Measurements from ENCODE around the gene VILL.
"Not testable (repeated sequence)": the region's sequence is repeated elsewhere in the genome, so short reads cannot be mapped to it uniquely, and the experiment has no call there.

VILL gene

DNA sequence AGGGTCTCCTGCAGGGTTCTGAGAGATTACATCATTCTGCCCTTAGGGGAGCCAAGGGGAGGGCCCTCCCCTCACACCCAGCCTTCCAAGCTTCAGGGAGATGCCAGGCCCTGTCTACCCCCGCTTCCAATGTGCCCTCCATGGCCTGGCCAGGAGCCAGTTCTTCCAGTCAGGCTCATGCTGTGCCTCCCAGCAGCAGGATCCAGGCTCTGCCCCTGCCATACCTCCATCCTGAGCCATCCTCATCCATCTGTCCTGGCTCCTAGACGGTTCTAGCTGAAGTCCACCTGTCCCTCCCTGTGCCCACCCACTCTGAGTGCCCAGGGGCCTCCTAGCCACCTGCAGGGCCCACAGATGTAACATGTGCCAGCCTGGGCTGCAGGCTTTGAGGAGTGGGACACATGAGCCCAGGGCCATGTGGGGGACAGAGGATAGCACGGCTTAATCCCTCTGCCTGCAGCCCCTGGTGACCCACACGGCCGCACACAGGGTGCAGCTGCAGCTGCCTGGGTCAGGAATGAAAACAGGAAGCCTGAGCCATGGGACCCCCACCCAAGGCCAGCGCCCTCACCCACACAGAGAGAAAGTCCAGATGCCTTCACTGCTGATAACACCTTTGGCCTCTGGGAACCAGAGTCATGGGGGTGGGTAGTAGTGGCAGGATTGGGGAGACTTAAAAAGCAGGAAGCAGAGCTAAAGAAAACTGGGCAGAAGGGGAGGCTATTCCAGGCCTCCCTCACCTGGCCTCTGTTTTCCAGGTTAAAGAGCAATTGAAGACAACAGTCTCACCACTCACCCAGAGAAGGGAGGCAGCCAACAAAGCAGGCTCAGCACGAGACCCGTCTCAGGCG lies 27.1 kb downstream of the VILL start:
- DNase-seq (ENCODE audit: low read depth), result no peak

DNA sequence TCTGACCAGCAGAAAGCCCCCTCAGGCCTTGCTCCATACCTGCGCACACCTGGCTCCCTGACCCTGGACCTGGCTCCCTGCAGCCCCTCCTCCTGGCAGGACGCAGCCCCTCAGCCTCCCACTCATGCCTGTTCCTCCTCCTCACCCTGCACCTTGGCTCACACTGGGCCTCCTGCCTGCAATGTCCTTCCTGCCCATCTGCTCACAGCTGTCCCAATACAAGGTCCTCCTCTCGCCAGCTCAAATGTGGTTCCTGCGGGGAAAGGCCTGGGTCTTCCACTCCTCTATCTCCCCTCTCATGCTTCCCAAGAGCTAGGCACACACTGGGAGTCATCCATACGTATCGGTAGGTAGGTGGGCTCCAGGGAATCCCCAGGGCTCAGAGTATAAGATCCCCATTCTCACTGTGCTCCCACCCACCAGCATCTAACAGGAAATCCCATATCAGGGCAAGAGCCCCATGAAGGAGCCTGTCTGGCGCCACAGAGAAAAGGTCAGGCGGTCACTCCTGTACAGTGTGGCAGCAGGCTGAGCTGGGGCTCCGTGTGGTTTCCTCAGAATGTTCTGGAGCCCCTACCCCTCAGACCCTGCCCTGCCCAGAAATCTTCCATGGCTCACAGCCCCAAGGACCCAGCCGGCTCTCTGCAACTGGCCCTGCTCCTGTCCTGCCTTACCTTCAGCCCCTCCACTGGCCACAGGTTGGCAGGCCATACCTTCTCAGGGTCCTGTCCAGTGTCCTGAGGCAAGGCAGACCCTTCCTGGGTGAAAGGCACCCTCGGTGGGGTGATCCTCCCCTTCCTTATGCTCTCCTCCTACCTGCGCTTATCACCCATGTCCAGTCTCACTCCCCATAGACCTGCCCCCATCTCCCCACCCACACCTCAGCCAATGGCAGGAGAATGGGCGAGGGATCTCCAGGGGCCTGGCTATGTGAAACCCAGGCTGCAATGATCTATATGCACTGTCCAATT lies 28.0 kb downstream of the VILL start:
- DNase-seq (ENCODE audit: low read depth), result no peak

DNA sequence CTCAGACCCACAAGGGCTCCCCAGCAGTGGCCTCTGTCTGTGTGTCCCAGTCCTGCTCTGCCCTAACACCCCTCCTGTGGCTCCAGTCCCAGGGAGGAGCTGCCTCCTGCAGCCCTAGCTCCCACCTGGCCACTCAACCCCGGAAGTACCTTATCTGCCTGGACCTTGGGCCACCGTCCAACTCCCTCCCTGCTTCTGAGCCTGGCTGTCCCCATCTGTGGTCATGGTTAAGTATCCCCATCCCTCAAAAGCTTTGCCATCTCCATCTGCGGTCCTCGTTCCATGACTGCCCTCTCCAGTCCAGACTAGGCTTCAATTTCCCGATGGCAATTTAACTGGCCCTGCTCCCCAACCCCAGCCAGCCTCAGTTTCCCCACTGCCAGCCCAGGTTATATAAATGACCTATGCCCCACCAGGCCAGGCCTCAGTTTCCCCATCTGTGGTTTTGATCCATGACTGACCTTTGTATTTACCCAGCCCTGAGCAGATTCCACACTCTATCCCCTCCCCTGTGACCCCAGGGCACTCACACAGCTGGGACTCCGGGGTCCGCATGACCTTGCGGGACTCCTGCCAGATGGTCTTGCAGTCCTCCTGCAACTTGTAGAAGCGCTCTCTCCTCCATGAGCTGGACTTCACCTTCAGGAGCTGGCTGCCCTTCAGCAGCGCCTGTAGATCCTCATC lies 29.2 kb downstream of the VILL start:
- no peak for DNase-seq (ENCODE audit: low read depth)

DNA sequence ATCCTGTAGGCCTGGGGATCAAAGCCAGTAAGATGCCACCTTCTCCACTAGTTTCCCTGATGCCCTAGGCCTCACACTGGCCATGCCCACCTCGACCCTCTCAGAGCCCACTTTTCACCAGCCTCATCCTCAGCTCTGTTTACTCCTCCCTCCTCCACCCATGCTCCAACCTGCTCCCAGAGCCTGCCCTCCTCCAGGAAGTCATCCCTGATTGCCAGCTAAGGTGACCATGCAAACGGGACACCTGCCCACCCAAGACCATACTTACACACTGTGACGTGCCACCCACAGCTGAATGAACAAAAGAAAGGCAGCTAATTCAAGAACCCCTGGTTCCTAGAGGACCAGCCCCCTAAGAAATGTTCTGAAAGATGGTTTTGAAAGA lies 29.7 kb downstream of the VILL start:
- no peak for DNase-seq (ENCODE audit: low read depth)

DNA sequence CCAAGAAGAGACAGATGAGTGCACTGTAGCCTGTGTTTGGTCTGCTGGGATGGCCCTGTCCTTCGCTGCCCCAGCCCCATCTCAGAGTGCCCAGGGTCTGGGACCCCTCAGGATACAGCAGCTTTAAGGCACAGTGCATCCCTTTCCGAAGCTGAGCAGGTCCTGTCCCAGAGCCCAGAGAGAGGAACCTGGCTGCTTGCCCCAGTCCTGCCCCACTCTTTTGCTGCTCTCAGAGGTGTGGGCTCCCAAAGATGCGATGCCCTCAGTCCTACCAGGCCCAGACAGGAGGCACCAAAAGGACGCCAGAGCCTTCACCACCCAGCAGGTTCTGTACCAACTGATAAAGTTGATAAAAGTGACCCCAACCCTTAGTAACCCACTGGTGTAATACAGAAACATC lies 30.6 kb downstream of the VILL start:
- no peak for DNase-seq (ENCODE audit: low read depth)

DNA sequence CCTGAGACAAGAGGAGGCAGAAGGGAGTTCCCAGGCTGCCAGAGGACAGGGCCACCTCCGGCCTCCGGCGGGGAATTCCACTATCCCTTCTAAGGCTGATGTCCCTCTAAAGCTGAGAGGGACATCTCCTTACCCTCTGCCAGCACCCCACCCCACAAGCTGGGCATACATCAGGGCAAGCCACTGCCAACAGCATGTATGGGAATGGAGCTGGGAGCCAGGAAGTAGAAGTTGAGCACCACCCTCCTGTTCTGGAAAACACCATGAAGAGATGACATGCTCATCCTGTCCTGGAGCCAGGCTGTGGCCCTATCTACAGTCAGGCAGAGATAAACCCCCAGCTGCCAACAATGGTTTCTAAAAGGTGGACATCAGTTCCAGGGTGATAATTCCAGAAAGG lies 31.7 kb downstream of the VILL start:
- no peak for DNase-seq (ENCODE audit: low read depth)

DNA sequence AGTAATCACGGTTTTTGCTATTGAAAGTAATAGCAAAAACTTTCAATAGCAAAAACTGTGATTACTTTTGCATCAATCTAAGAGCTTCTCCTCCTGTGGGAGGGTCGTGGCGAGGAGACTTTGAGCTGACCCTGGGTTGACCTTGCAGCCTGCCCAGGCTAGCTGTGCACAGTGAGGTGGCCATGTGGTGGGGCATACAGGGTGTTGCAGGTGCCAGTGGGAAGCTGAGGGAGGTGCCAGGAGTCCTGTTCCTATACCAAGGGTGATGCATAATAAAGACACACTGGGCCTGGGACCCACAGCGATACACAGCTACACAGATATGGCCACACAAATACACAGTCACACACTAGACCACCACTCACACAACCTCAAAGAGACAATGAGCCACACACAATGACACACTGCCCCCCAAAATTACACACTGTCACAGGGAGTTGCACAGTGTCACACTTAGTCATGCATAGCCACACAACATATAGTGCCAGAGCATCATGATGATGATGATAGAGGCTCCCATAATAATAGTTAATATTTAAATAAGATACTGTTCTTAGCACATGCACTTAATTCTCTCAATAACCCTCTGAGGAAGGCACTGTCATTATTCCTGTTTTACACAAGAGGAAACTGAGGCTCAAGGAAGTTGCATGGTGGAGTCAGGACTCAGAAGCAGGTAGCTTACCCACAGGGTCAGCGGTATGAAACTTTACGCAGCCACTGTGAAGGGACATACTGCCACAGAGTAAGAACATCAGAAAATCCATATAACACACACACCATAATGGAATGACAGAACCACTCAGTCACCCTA lies 32.5 kb downstream of the VILL start:
- no peak for DNase-seq (ENCODE audit: low read depth)

DNA sequence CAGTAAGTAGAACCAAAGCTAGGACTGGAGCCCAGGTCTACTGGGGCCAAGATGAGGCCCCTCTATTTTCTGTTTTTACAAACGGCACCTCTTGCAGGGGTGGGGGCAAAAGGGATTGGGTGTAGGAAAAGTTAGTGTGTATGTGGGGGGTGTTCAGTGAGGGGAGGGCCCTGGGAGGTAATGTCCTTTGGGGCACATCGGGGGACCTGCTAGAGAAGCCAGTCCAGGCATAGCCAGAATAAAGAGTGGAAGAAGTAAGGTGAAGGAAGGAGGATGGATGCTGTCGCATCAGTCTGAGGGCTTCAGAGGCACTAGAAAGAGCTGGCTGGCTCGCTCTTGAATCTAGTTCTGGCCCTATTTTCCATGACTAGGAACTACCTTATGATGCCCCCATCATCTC lies 36.3 kb downstream of the VILL start:
- no peak for DNase-seq (ENCODE audit: low read depth)

DNA sequence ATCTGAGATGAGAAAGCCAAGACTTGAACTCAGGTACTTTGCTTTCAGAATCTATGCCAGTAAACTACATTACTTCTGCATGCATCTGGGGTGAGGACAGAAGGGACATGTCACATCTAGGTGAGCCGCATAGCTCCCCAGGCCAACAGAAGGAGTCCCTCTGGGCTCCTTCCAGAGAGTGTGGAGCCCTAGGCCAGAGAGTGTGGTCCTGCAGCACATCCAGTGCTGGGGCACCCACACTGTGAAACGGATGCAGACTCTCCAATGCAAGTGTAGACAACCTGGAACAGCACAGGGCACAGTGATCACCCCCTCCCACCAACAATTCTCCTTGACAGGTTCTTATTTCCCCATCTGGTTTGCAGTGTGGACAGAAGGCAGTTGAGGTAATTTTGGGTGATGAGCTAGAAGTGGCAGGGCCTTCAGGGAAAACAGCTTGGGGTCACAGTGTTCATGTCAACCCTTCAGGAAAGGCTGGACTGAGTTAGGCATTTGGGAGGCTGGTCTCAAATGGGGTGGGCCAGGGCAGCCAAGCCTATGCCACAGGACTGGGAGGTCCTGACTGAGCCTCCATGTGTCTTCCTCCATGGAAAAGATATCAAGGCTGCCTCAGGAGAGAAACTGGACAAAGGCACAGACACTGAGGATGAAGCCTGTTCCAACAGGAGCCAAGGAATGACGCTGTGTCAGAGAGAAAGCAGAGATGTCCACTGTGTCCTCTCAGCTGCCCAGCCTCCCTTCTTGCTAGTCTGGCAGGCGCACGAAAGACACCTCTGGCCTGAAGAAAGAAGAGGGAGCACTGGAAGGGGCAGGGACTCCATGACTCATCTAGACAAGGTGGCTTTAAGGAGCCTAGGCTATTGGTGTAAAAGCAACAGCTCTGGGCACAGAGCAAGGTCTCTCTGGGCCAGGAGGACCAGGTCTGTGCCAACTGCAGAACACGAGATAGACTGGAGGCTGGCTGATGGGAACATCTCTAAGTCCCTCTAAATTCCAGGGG lies 37.2 kb downstream of the VILL start:
- no peak for DNase-seq (ENCODE audit: low read depth)

DNA sequence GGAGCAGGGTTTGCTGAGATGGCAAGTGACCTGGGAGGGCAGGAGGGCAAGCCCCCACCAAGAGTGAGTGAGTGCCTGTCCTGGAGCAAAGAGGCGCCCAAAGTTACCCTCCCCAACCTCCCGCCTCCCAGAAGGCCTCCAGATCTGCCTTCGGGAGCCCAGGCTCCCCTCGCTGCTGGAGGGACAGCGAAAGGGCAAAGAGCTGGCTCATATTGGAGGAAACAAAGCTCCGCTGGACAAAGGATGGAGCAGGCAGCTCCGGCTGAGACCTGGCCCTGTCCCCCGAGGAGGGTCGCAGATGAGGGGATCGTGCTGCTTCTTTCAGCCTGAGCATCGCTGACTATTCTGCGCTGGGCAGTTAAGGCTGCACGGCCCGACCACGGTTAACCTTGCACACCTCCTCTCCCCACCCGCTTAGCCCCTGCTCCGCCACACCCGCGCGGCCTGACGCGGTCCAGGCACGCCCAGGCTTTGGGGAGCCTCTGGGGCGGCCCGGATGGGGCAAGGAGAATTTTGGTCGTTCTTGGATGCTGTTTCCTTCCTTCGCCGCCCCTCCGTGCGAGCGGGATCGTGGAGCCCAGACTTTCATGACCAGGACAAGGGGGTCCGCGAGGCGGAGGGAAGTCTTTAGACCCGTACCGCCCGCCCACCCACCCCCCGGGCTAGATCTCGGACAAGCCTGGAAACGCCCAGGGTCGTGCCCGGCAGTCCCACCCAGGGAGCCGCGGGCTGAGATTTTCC lies 38.2 kb downstream of the VILL start:
- no peak for DNase-seq (ENCODE audit: low read depth)

DNA sequence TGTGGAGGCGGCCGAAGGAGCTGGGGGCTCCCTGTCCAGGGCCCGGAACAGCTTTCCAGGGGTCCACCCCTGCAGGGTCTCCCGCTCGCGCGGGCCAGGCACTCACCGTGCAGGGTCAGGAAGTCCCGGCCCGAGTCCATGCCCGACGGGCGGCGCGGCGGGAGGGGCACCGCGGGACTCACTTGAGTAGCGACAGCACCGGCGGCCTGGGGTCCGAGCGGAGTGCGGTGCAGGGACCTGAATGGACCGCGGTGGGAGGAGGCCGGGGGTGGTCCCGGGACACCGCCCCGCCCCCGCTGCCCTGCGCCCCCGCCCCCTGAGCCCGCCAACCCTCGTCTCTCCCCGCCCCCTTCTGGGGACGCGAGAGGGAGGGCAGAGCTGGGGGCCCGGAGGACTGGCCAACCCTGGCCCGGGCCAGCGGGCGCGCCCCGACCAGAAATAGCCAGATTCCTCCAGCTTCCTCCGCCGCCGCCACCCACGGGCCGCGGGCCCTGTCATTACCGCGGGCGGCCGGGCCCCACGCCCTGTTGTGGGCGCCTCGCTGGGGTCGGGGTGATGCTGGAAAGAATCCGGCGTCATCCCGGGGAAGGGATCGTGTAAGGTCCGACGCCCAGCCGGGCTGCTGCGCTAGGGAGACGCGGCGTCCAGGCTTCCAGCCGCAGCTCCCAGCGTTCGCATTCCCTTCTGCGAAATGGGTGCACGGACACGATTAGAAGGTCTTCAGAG lies 39.0 kb downstream of the VILL start, which contains the start of gene PLCD1:
Gene PLCD1 (minus strand): TSS at position 243 of the 726 bp plus-strand sequence. CDS start 103 bp downstream, at position 140.
- no peak for DNase-seq (ENCODE audit: low read depth)

DNA sequence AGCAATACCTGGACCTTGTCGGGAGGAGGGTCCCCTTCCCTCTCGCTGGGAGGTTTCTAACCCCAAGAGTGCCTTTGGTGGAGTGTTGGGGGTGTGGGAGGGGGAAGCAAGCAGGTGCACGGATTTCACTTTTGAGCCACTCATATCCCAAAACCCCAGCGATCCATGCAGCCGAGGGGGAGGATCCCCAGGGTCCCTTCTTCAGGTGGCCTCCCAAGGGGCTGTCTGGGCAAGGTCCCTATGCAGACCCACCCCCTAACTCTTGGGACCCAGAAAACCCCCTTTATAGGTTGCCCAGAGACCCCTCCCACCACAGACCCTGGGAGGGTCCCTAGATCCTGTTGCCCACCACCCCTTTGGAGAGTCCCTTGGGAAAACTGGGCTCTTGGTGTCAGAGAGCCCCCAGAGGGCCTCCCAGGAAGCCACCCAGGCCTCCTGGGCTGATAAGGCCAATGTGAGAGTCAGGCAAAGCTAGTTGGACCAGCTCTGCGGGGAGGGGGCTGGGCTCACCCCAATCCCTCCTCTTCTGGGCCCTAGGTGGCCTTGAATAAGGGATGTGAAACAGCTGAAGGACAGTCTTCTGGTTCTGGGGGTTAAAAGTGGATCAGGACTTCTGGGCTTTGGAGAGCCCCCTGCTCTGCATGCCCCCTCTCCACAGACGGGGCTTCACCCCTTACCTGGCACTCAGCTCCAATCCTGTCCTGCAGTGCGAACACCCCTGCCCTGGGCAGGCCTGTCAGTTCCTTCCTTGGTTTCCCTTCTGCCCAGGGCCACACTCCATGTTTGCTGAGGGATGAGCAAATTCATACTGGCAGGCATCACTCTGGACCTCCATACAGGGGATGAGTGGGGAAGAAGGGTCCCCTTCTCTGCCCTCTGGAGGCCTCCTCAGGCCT lies 39.8 kb downstream of the VILL start:
- DNase-seq (ENCODE audit: low read depth), result no peak

DNA sequence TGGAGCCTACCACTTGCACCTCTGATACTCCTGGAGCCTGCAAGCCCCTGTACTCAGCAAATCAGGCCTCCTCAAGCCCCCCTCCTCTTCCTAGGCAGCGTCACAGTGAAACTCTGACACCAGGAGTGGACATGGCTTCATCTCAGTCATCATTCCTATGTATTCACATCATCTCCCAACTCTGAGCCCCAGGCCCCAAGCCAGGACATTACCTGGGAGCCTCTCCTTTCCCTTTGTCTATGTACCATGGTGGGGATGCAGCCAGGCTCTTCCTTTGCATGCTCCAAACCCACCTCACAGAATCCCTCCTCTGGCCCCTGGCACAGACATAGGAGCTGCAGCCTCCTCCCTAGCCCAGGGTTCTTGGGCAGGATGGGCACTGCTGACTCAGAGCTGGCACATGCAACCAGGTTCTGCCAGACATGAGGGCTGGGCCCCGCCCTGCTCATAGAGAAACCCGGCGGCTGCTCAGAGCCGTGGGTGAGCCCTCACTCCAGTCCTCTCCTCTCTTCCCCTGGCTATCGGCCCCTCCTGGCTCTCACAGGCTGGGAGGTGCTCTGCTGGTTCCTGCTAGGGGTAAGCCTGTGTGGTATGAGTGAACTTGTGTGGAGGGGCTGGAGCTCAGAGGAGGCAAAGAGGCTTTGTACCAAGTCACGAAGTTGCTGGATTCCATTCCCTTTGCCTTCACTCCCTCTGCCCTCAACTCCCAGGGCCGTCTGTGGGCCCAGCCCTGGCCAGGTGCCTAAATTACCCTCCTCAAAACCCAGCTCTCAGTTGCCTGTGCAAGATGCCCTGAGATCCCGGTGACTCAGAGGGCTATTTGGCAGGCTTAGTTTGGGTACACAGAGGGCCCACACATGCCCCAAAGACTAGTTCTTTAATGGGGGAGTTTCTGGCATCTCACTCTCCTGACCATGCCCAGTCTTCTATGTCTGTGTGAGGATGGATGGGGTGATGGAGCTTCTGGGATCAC lies 40.7 kb downstream of the VILL start:
- DNase-seq (ENCODE audit: low read depth), result no peak

DNA sequence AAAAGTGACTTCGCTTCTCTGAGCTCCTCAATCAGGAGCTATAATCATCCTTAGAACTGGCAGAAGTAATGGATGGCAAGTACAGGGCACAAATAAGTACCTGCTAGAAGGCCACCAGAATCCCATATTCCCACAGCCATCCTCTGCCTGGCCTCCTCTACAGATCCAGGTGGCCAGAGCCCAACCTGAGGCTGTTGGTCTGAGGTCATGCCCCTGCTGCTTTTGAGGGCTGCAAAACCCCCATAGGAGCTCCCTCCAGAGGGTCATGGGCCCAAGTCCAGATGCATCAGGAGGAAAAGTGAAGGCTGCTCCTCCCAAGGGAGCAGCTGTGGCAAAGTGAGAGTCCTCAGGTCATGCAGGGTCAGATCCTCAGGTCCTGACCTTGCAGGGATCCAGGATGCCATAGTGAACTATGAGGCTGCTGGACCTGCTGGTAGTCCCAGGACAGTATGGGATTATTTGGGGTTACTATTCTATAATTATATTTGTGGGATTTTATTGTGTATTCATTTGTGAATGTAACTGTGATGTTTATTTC lies 41.8 kb downstream of the VILL start:
- DNase-seq (ENCODE audit: low read depth), result no peak

DNA sequence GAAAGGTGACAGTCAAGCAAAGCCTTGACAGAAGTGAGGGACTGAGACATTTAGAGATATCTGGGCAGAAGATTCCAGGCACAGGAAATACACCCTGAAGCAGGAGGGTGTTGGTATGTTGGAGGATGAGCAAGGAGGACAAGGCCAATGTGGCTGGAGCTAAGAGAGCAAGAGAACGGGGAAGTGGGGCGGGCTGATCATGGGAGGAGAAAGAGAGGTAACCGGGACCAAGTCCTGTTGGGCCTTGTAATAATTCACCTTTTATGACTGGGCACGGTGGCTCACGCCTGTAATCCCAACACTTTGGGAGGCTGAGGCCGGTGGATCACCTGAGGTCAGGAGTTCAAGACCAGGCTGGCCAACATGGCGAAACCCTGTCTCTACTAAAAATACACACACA lies 43.0 kb downstream of the VILL start:
- not testable (repeated sequence) for DNase-seq (ENCODE audit: low read depth)

DNA sequence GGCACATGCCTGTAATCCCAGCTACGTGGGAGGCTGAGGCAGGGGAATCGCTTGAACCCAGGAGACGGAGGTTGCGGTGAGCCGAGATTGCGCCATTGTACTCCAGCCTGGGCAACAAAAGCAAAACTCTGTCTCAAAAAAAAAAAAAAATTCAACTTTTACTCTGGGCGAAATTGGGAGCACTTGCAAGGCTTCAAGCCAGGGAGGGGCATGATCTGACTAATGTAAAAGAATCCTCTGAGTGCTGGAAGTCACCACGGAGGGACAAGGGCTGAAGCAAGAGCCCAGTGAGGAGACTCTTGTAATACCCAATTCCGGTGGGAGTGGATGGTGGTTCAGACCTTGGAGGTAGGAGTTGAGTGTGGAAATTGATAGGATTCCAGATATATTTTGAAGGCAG lies 43.7 kb downstream of the VILL start:
- DNase-seq (ENCODE audit: low read depth), result not testable (repeated sequence)
